GM23338 (cell line): ENCODE measurements around the gene RFWD3. TPM values are rescaled to one million over a fixed set of nuclear protein-coding genes. Genes with fewer than 3 reads are reported as not detected.

ENCODE experiments used
- CREB1 ChIP-seq: fragments of 250-450 bp; sonication (Bioruptor Pico); IDR thresholded peaks from 2 replicates; pipeline ENCODE4 v1.5.0; 2020; ENCODE audit warnings: low read depth, mild to moderate bottlenecking, moderate library complexity
- EZH2 ChIP-seq: fragments of 200-600 bp; sonication (generic); IDR thresholded peaks from one replicate; pipeline ENCODE4 v1.8.0; 2017; ENCODE audit warnings: antibody characterized with exemption, mild to moderate bottlenecking, low read depth; ENCODE audit not compliant: unreplicated experiment
- EZH2phosphoT487 ChIP-seq: fragments of 200-600 bp; sonication (generic); IDR thresholded peaks from one replicate; pipeline ENCODE4 v1.8.1; 2018; ENCODE audit warnings: antibody characterized with exemption; ENCODE audit not compliant: unreplicated experiment
- POLR2AphosphoS5 ChIP-seq: IDR thresholded peaks from 2 replicates; pipeline ENCODE4 v1.6.1; 2016; ENCODE audit warnings: antibody characterized with exemption, low read depth
- STAT1 ChIP-seq: IDR thresholded peaks from one replicate; pipeline ENCODE4 v1.6.1; 2016; ENCODE audit warnings: antibody characterized with exemption; ENCODE audit not compliant: unreplicated experiment
- ZNF114 ChIP-seq: fragments of 250-450 bp; sonication (Bioruptor Pico); IDR thresholded peaks from 2 replicates; pipeline ENCODE4 v1.5.0; 2020; ENCODE audit warnings: mild to moderate bottlenecking, moderate library complexity
- ZNF331 ChIP-seq: fragments of 250-450 bp; sonication (Bioruptor Pico); IDR thresholded peaks from 2 replicates; pipeline ENCODE4 v1.5.0; 2020; ENCODE audit warnings: low read depth, mild to moderate bottlenecking, moderate library complexity
- polyA plus RNA-seq: library from polyadenylated mRNA; unstranded; fragments of >200 nt; fragmentation: Nextera tagmentation; extraction: Ambion mirVana; gene quantifications from 2 replicates; pipeline ENCODE4 v1.2.1, GENCODE V29; 2016
- total RNA-seq: library from RNA; depleted of rRNA; stranded (reverse); fragments of >200 nt; shearing (Covaris generic); gene quantifications from 2 replicates; pipeline ENCODE4 v1.2.3, GENCODE V29; 2014
- TF ChIP-seq, protein P1 (sequence below): fragments of 250-450 bp; sonication (Bioruptor Pico); IDR thresholded peaks from 2 replicates; pipeline ENCODE4 v1.5.0; 2020; ENCODE audit warnings: mild to moderate bottlenecking, moderate library complexity
- TF ChIP-seq, protein P2 (sequence below): IDR thresholded peaks from one replicate; pipeline ENCODE4 v1.6.1; 2018; ENCODE audit warnings: antibody characterized with exemption; ENCODE audit not compliant: unreplicated experiment
- TF ChIP-seq, protein P3 (sequence below): IDR thresholded peaks from 2 replicates; pipeline ENCODE4 v1.6.1; 2016; ENCODE audit warnings: antibody characterized with exemption

Gene RFWD3
- total and polyA plus RNA-seq, 2 experiments from 2014 or later: 27.6 to 113 TPM

DNA sequence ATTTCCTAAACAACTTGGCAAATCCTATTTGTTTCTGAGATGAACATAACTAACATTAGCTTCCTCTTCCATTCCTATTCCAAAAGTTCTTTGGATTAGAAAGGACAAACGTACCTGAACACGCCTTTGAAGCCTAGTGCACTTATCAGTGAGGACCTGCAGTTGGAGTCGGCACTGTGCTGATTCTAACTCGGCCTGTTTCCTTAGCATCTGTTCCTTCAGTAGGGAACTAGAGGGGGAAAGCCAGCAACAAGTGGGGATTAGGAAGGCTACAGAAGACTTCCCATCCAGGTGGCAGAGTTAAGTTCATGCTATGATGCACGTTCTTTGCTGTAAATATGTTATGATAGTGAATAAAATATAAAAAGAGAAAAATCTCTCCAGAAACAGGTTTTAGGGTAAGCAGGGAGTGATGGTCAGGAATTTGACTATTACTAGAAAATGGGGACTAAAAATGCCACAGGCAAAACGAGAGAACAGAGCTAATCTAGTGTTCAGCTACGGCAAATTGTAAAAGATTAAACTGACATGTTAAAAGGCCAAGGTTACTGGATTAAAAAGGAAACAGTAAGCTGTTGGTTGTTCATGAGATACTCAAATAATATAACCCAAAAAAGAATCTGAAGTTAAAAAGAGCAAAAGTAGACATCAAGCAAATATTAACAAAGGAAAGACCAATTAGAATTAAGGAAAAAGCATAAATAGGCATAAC lies 28.8 kb downstream of the RFWD3 start (continued):
- TF ChIP-seq, protein P1, sequence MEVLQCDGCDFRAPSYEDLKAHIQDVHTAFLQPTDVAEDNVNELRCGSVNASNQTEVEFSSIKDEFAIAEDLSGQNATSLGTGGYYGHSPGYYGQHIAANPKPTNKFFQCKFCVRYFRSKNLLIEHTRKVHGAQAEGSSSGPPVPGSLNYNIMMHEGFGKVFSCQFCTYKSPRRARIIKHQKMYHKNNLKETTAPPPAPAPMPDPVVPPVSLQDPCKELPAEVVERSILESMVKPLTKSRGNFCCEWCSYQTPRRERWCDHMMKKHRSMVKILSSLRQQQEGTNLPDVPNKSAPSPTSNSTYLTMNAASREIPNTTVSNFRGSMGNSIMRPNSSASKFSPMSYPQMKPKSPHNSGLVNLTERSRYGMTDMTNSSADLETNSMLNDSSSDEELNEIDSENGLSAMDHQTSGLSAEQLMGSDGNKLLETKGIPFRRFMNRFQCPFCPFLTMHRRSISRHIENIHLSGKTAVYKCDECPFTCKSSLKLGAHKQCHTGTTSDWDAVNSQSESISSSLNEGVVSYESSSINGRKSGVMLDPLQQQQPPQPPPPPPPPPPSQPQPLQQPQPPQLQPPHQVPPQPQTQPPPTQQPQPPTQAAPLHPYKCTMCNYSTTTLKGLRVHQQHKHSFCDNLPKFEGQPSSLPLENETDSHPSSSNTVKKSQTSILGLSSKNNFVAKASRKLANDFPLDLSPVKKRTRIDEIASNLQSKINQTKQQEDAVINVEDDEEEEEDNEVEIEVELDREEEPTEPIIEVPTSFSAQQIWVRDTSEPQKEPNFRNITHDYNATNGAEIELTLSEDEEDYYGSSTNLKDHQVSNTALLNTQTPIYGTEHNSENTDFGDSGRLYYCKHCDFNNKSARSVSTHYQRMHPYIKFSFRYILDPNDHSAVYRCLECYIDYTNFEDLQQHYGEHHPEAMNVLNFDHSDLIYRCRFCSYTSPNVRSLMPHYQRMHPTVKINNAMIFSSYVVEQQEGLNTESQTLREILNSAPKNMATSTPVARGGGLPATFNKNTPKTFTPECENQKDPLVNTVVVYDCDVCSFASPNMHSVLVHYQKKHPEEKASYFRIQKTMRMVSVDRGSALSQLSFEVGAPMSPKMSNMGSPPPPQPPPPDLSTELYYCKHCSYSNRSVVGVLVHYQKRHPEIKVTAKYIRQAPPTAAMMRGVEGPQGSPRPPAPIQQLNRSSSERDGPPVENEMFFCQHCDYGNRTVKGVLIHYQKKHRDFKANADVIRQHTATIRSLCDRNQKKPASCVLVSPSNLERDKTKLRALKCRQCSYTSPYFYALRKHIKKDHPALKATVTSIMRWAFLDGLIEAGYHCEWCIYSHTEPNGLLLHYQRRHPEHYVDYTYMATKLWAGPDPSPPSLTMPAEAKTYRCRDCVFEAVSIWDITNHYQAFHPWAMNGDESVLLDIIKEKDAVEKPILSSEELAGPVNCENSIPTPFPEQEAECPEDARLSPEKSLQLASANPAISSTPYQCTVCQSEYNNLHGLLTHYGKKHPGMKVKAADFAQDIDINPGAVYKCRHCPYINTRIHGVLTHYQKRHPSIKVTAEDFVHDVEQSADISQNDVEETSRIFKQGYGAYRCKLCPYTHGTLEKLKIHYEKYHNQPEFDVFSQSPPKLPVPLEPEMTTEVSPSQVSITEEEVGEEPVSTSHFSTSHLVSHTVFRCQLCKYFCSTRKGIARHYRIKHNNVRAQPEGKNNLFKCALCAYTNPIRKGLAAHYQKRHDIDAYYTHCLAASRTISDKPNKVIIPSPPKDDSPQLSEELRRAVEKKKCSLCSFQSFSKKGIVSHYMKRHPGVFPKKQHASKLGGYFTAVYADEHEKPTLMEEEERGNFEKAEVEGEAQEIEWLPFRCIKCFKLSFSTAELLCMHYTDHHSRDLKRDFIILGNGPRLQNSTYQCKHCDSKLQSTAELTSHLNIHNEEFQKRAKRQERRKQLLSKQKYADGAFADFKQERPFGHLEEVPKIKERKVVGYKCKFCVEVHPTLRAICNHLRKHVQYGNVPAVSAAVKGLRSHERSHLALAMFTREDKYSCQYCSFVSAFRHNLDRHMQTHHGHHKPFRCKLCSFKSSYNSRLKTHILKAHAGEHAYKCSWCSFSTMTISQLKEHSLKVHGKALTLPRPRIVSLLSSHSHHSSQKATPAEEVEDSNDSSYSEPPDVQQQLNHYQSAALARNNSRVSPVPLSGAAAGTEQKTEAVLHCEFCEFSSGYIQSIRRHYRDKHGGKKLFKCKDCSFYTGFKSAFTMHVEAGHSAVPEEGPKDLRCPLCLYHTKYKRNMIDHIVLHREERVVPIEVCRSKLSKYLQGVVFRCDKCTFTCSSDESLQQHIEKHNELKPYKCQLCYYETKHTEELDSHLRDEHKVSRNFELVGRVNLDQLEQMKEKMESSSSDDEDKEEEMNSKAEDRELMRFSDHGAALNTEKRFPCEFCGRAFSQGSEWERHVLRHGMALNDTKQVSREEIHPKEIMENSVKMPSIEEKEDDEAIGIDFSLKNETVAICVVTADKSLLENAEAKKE: no peak
- TF ChIP-seq, protein P2, sequence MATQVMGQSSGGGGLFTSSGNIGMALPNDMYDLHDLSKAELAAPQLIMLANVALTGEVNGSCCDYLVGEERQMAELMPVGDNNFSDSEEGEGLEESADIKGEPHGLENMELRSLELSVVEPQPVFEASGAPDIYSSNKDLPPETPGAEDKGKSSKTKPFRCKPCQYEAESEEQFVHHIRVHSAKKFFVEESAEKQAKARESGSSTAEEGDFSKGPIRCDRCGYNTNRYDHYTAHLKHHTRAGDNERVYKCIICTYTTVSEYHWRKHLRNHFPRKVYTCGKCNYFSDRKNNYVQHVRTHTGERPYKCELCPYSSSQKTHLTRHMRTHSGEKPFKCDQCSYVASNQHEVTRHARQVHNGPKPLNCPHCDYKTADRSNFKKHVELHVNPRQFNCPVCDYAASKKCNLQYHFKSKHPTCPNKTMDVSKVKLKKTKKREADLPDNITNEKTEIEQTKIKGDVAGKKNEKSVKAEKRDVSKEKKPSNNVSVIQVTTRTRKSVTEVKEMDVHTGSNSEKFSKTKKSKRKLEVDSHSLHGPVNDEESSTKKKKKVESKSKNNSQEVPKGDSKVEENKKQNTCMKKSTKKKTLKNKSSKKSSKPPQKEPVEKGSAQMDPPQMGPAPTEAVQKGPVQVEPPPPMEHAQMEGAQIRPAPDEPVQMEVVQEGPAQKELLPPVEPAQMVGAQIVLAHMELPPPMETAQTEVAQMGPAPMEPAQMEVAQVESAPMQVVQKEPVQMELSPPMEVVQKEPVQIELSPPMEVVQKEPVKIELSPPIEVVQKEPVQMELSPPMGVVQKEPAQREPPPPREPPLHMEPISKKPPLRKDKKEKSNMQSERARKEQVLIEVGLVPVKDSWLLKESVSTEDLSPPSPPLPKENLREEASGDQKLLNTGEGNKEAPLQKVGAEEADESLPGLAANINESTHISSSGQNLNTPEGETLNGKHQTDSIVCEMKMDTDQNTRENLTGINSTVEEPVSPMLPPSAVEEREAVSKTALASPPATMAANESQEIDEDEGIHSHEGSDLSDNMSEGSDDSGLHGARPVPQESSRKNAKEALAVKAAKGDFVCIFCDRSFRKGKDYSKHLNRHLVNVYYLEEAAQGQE: no peak
- TF ChIP-seq EZH2 (no peak), STAT1 (no peak), ZNF331 (CRISPR knock-in tag) (no peak), ZNF114 (CRISPR knock-in tag) (no peak), POLR2AphosphoS5 (no peak), CREB1 (no peak), EZH2phosphoT487 (no peak)
- TF ChIP-seq, protein P3, sequence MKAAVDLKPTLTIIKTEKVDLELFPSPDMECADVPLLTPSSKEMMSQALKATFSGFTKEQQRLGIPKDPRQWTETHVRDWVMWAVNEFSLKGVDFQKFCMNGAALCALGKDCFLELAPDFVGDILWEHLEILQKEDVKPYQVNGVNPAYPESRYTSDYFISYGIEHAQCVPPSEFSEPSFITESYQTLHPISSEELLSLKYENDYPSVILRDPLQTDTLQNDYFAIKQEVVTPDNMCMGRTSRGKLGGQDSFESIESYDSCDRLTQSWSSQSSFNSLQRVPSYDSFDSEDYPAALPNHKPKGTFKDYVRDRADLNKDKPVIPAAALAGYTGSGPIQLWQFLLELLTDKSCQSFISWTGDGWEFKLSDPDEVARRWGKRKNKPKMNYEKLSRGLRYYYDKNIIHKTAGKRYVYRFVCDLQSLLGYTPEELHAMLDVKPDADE: no peak
